ENCODE data around the gene ZNF207. TPM values are rescaled to one million over a fixed set of nuclear protein-coding genes. Genes with fewer than 3 reads are reported as not detected.

The ZNF207 gene
- total RNA-seq, 1 experiment from 2014 or later, result 84.6 TPM

- Histone ChIP-seq H3K27me3 (ENCODE audit: low read length) (no peaks in the 10 kb centered on the region), H3K9me3 (ENCODE audit: low read length) (no peaks in the 10 kb centered on the region), H3K27ac (ENCODE audit: low read length) (no peak overlapping the region), H3K9me2 (replicated peaks; ENCODE audit: low read length) (no peaks in the 10 kb centered on the region), H3K36me3 (ENCODE audit: low read depth, low read length) (no peaks in the 10 kb centered on the region), H3K4me3 (ENCODE audit: low read length) (no peak overlapping the region), H3F3A (ENCODE audit: low read length, unreplicated experiment) (no peaks in the 10 kb centered on the region), H4K20me1 (ENCODE audit: low read length) (no peaks in the 10 kb centered on the region), H2AFZ (ENCODE audit: low read length) (no peak overlapping the region), H3K9ac (ENCODE audit: low read length) (no peak overlapping the region), H3K4me2 (ENCODE audit: low read length) (no peak overlapping the region), H3K79me2 (ENCODE audit: low read length) (no peaks in the 10 kb centered on the region), H3K4me1 (ENCODE audit: insufficient read depth, low read length) (peaks cover 6% of the 10 kb centered on the region; the same call in 1 of the 2 replicates)
- DNase-seq (no peak), ATAC-seq (no peak)
- intact Hi-C loops (cut with micrococcal nuclease), result no loop called here
- TF ChIP-seq EZH2 (IDR thresholded peaks at IDR 0.05; ENCODE audit: low read length, unreplicated experiment) (no peak), CTCF (conservative IDR thresholded peaks at IDR 0.05; ENCODE audit: low read depth, low read length) (no peak), EZH2phosphoT487 (IDR thresholded peaks at IDR 0.05; ENCODE audit: borderline replicate concordance, low read length) (no peak)
- no TSS peak for BruUV-seq (replicated peaks)
- CTCF ChIA-PET, result no interaction called here
- POLR2A ChIA-PET (ENCODE audit: unreplicated experiment), result no interaction called here
Observed at GRCh38 chr17:32388613-32389459, 38.9 kb downstream of the ZNF207 start.

- CTCF ChIA-PET, result no interaction called here
- no peak overlapping the region for H3K27ac ChIP-seq (ENCODE audit: low read length)
- no peak overlapping the region for H3K4me3 ChIP-seq (ENCODE audit: low read length)
- H3K9ac ChIP-seq (ENCODE audit: low read length), result no peak overlapping the region
- H3K9me2 ChIP-seq (replicated peaks; ENCODE audit: low read length), result no peaks in the 10 kb centered on the region
- H3K4me1 ChIP-seq (ENCODE audit: insufficient read depth, low read length), result no peaks in the 10 kb centered on the region
- POLR2A ChIA-PET (ENCODE audit: unreplicated experiment), result no interaction called here
- H3K79me2 ChIP-seq (ENCODE audit: low read length), result no peaks in the 10 kb centered on the region
- intact Hi-C loops (cut with micrococcal nuclease), result no loop called here
- no peaks in the 10 kb centered on the region for H3K36me3 ChIP-seq (ENCODE audit: low read depth, low read length)
- no peak overlapping the region for H3K4me2 ChIP-seq (ENCODE audit: low read length)
- H3F3A ChIP-seq (ENCODE audit: low read length, unreplicated experiment), result no peaks in the 10 kb centered on the region
- TF ChIP-seq EZH2phosphoT487 (IDR thresholded peaks at IDR 0.05; ENCODE audit: borderline replicate concordance, low read length) (no peak), CTCF (conservative IDR thresholded peaks at IDR 0.05; ENCODE audit: low read depth, low read length) (no peak), EZH2 (IDR thresholded peaks at IDR 0.05; ENCODE audit: low read length, unreplicated experiment) (no peak)
- no peak overlapping the region for H2AFZ ChIP-seq (ENCODE audit: low read length)
- TSS peak; percentile 17 for BruUV-seq (replicated peaks)
- no peaks in the 10 kb centered on the region for H3K27me3 ChIP-seq (ENCODE audit: low read length)
- ATAC-seq (no peak), DNase-seq (no peak)
- no peaks in the 10 kb centered on the region for H3K9me3 ChIP-seq (ENCODE audit: low read length)
- no peaks in the 10 kb centered on the region for H4K20me1 ChIP-seq (ENCODE audit: low read length)
Observed at GRCh38 chr17:32393904-32394303, 43.9 kb downstream of the ZNF207 start.

- ATAC-seq (no peak), DNase-seq (no peak)
- ChIA-PET POLR2A (ENCODE audit: unreplicated experiment) (interaction anchor here (0.6 to 0.7 kb wide), 2 partner anchors 15 to 194 kb away, joined by 10 to 13 read pairs; no protein-coding TSS in a partner anchor), CTCF (no interaction called here)
- H3K4me3 ChIP-seq (ENCODE audit: low read length), result no peak overlapping the region
- no TSS peak for BruUV-seq (replicated peaks)
- no peaks in the 10 kb centered on the region for H3K36me3 ChIP-seq (ENCODE audit: low read depth, low read length)
- no peak overlapping the region for H3K27ac ChIP-seq (ENCODE audit: low read length)
- H3F3A ChIP-seq (ENCODE audit: low read length, unreplicated experiment), result no peaks in the 10 kb centered on the region
- no peak for TF ChIP-seq EZH2phosphoT487 (IDR thresholded peaks at IDR 0.05; ENCODE audit: borderline replicate concordance, low read length)
- no peak for TF ChIP-seq EZH2 (IDR thresholded peaks at IDR 0.05; ENCODE audit: low read length, unreplicated experiment)
- no peak for TF ChIP-seq CTCF (conservative IDR thresholded peaks at IDR 0.05; ENCODE audit: low read depth, low read length)
- H3K27me3 ChIP-seq (ENCODE audit: low read length), result no peaks in the 10 kb centered on the region
- no peak overlapping the region for H3K4me2 ChIP-seq (ENCODE audit: low read length)
- no peaks in the 10 kb centered on the region for H3K9me3 ChIP-seq (ENCODE audit: low read length)
- no peaks in the 10 kb centered on the region for H3K79me2 ChIP-seq (ENCODE audit: low read length)
- H3K9me2 ChIP-seq (replicated peaks; ENCODE audit: low read length), result no peaks in the 10 kb centered on the region
- intact Hi-C loops (cut with micrococcal nuclease), result no loop called here
- H2AFZ ChIP-seq (ENCODE audit: low read length), result no peak overlapping the region
- H4K20me1 ChIP-seq (ENCODE audit: low read length), result no peaks in the 10 kb centered on the region
- no peaks in the 10 kb centered on the region for H3K4me1 ChIP-seq (ENCODE audit: insufficient read depth, low read length)
- H3K9ac ChIP-seq (ENCODE audit: low read length), result no peak overlapping the region
Observed at GRCh38 chr17:32396343-32396742, 46.4 kb downstream of the ZNF207 start.
